Fibroblast of the aortic adventitia (primary cell): Measurements from ENCODE around the gene MAPT. TPM values are rescaled to one million over a fixed set of nuclear protein-coding genes. Genes with fewer than 3 reads are reported as not detected.

Experiments
- DNase-seq: peaks from one replicate; pipeline ENCODE4 v3.0.0-alpha.2; 2010; ENCODE audit warnings: low read depth
- H3K4me3 ChIP-seq: 2 replicates; pipeline ENCODE4 v1.5.1; 2011; ENCODE audit warnings: low read depth, mild to moderate bottlenecking, control low read depth, low read length, moderate library complexity
- CTCF ChIP-seq: IDR thresholded peaks from 2 replicates; pipeline ENCODE4 v1.5.1; 2011; ENCODE audit warnings: mild to moderate bottlenecking, low read length, control low read depth, inconsistent platforms; ENCODE audit not compliant: insufficient read depth
- total RNA-seq: library from RNA; depleted of rRNA; stranded (reverse); fragments of >200 nt; gene quantifications from 2 replicates; pipeline ENCODE4 v1.2.3, GENCODE V29; 2012; ENCODE audit warnings: low replicate concordance

The MAPT gene
- total RNA-seq, 1 donor, result 0.54 TPM

- no peak for DNase-seq
- H3K4me3 ChIP-seq, result no peak overlapping the region
- TF ChIP-seq CTCF, result no peak
These were observed 42.9 kb upstream of the MAPT start for GRCh38 chr17:45851464-45851863.

- DNase-seq, result no peak
- H3K4me3 ChIP-seq, result no peak overlapping the region
- no peak for TF ChIP-seq CTCF
These were observed 42.5 kb upstream of the MAPT start for GRCh38 chr17:45851873-45852272.

GRCh38 chr17:45852535-45853297 lies 41.6 kb upstream of the MAPT start:
- H3K4me3 ChIP-seq, result no peak overlapping the region
- peak; percentile 71 for DNase-seq
- TF ChIP-seq CTCF, result peak; percentile 93

GRCh38 chr17:45854209-45854608 lies 40.1 kb upstream of the MAPT start:
- no peak for DNase-seq
- no peak for TF ChIP-seq CTCF
- no peak overlapping the region for H3K4me3 ChIP-seq

GRCh38 chr17:45855691-45856336 lies 38.5 kb upstream of the MAPT start:
- DNase-seq, result no peak
- no peak for TF ChIP-seq CTCF

GRCh38 chr17:45857977-45858708 lies 36.2 kb upstream of the MAPT start:
- no peak overlapping the region for H3K4me3 ChIP-seq
- TF ChIP-seq CTCF, result no peak
- peak; percentile 25 for DNase-seq

More at GRCh38 chr17:45855691-45856336, 38.5 kb upstream of the MAPT start:
- H3K4me3 ChIP-seq, result no peak overlapping the region
